A549 (cell line): ENCODE measurements around the gene TTLL3.

Experiments
- RCOR1 ChIP-seq: fragments of 150-350 bp; IDR thresholded peaks from 2 replicates; pipeline ENCODE4 v1.6.1; 2014; ENCODE audit warnings: antibody characterized with exemption, low read length, low read depth
- TF ChIP-seq, protein P1 (sequence below): fragments of 200-600 bp; sonication (generic); IDR thresholded peaks from 2 replicates; pipeline ENCODE4 v1.6.1; 2016; ENCODE audit warnings: antibody characterized with exemption, mild to moderate bottlenecking, moderate library complexity

DNA sequence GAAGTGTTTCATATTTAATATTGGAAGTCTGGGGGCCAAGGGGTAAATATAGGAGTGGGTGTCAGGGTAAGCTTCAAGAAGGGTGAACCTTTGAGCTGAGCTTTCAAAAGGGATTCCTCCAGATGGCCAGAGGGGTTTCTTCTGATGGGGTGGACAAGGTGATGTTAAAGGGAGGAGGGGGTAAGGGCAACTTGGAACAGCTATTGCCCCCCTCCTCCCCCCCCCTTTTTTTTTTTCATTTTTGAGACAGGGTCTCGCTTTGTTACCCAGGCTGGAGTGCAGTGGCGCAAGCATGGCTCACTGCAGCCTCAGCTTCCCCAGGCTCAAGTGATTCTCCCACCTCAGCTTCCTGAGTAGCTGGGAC lies 2.1 kb upstream of the TTLL3 start:
- TF ChIP-seq RCOR1: no peak
- TF ChIP-seq, protein P1, sequence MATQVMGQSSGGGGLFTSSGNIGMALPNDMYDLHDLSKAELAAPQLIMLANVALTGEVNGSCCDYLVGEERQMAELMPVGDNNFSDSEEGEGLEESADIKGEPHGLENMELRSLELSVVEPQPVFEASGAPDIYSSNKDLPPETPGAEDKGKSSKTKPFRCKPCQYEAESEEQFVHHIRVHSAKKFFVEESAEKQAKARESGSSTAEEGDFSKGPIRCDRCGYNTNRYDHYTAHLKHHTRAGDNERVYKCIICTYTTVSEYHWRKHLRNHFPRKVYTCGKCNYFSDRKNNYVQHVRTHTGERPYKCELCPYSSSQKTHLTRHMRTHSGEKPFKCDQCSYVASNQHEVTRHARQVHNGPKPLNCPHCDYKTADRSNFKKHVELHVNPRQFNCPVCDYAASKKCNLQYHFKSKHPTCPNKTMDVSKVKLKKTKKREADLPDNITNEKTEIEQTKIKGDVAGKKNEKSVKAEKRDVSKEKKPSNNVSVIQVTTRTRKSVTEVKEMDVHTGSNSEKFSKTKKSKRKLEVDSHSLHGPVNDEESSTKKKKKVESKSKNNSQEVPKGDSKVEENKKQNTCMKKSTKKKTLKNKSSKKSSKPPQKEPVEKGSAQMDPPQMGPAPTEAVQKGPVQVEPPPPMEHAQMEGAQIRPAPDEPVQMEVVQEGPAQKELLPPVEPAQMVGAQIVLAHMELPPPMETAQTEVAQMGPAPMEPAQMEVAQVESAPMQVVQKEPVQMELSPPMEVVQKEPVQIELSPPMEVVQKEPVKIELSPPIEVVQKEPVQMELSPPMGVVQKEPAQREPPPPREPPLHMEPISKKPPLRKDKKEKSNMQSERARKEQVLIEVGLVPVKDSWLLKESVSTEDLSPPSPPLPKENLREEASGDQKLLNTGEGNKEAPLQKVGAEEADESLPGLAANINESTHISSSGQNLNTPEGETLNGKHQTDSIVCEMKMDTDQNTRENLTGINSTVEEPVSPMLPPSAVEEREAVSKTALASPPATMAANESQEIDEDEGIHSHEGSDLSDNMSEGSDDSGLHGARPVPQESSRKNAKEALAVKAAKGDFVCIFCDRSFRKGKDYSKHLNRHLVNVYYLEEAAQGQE: no peak
